Stomach (tissue), 9 donors: ENCODE data around the gene NFXL1. TPM values are rescaled to one million over a fixed set of nuclear protein-coding genes. Genes with fewer than 3 reads are reported as not detected.

Experiments
- DNase-seq, 2 donors: peaks; one replicate each; pipeline versions ENCODE4 v3.0.0 to v3.0.0-alpha.2; 2013 to 2019
- H3K27ac ChIP-seq, 5 donors: fragments of 200-600 bp in 4 of 5; sonication (generic) in 4 of 5; one replicate each; pipeline ENCODE4 v1.5.1; 2013 to 2019; ENCODE audit warnings: mild to moderate bottlenecking in 1 of 5, moderate library complexity in 1 of 5
- H3K27me3 ChIP-seq, 3 donors: fragments of 200-600 bp; sonication (generic); one replicate each; pipeline ENCODE4 v1.5.1; 2017 to 2019; ENCODE audit warnings: mixed run types in 1 of 3
- H3K36me3 ChIP-seq, 4 donors: fragments of 200-600 bp; sonication (generic); 1 replicate in 3 of 4; 2 replicates in 1 of 4; pipeline ENCODE4 v1.5.1; 2016 to 2019
- H3K4me1 ChIP-seq, 4 donors: fragments of 200-600 bp; sonication (generic); one replicate each; pipeline ENCODE4 v1.5.1; 2016 to 2019
- H3K4me3 ChIP-seq, 4 donors: fragments of 200-600 bp; sonication (generic) in 3 of 4; one replicate each; pipeline ENCODE4 v1.5.1; 2016 to 2019; ENCODE audit warnings: mild to moderate bottlenecking in 1 of 4
- H3K9me3 ChIP-seq, 4 donors: fragments of 200-600 bp; sonication (generic); one replicate each; pipeline ENCODE4 v1.5.1; 2016 to 2019
- EP300 ChIP-seq: sonication (generic); formaldehyde crosslinking; IDR thresholded peaks from one replicate; pipeline ENCODE4 v1.6.1; 2017; ENCODE audit warnings: antibody characterized with exemption
- POLR2A ChIP-seq, 4 donors: fragments of 450-650 bp; IDR thresholded peaks; one replicate each; pipeline ENCODE4 v1.6.1; 2016; ENCODE audit warnings: antibody characterized with exemption in 4 of 4, control low read depth in 2 of 4, mild to moderate bottlenecking in 1 of 4, moderate library complexity in 1 of 4
- POLR2AphosphoS5 ChIP-seq, 3 donors: sonication (generic); formaldehyde crosslinking; IDR thresholded peaks; one replicate each; pipeline ENCODE4 v1.6.1; 2016; ENCODE audit warnings: antibody characterized with exemption in 3 of 3
- WGBS, 5 donors: extraction: QIAGEN DNeasy Blood & Tissue Kit in 3 of 5; methylation state at CpG; one replicate each; pipeline versions ENCODE4 v1.1.5 to v1.1.7; 2013 to 2018; 5-methylcytosine and 5-hydroxymethylcytosine counted together
- intact Hi-C: fragments of 100-400 bp; cut with DNase I; formaldehyde crosslinking; loops from one replicate; pipeline ENCODE4 v1.15.1; 2023; ENCODE audit warnings: low total_unique reads
- polyA plus RNA-seq, 3 donors: library from polyadenylated mRNA; stranded (reverse); fragments of 200-250 nt; gene quantifications; one replicate each; pipeline ENCODE4 v1.2.3, GENCODE V29; 2013
- total RNA-seq, 5 donors: library from RNA; depleted of rRNA; stranded (reverse); fragments of >200 nt; gene quantifications; one replicate each; pipeline versions ENCODE4 v1.1.0 to v1.2.3, GENCODE V29; 2014 to 2016
- TF ChIP-seq, protein P1 (sequence below), 7 experiments: fragments of 450-650 bp in 4 of 7; fragments of 200-600 bp in 3 of 7; sonication (generic) in 3 of 7; IDR thresholded peaks; one replicate each; pipeline ENCODE4 v1.5.1; 2016 to 2019; ENCODE audit warnings: antibody characterized with exemption in 7 of 7, control low read depth in 2 of 7, mild to moderate bottlenecking in 1 of 7
- donor health status: healthy with polysubstance abuse.
- donor health status: Bipolar disorder and iron deficiency.
- donor health status: healthy.

The NFXL1 gene
- total and polyA plus RNA-seq, 8 donors, result 3.2 to 23.7 (median 13.7) TPM

DNA sequence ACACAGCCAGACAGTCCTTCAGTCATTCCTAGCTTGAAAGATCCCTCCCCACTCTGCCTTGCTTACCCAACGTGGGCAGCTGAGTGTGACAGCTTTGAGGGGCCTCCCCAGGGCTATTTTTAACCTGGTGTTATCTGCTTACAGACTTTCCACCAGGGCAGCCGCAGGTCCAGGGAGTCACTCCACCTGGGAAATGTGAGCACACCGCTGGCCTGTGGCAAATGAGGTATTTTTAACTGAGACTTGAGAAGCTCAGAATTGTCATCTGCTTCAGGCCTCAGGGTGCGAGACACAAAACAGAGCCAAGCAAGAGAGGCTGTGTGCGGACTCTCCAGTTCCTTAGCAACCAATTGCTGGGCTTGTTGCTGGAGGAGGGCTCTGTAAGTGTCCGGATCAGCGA, 89.5 kb downstream of the NFXL1 start:
- TF ChIP-seq, protein P1, sequence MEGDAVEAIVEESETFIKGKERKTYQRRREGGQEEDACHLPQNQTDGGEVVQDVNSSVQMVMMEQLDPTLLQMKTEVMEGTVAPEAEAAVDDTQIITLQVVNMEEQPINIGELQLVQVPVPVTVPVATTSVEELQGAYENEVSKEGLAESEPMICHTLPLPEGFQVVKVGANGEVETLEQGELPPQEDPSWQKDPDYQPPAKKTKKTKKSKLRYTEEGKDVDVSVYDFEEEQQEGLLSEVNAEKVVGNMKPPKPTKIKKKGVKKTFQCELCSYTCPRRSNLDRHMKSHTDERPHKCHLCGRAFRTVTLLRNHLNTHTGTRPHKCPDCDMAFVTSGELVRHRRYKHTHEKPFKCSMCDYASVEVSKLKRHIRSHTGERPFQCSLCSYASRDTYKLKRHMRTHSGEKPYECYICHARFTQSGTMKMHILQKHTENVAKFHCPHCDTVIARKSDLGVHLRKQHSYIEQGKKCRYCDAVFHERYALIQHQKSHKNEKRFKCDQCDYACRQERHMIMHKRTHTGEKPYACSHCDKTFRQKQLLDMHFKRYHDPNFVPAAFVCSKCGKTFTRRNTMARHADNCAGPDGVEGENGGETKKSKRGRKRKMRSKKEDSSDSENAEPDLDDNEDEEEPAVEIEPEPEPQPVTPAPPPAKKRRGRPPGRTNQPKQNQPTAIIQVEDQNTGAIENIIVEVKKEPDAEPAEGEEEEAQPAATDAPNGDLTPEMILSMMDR (IDR thresholded peaks at IDR 0.05), result no peak
- no peak for TF ChIP-seq POLR2AphosphoS5 (IDR thresholded peaks at IDR 0.05)
- TF ChIP-seq EP300, result no peak
- TF ChIP-seq POLR2A (IDR thresholded peaks at IDR 0.05), result no peak
- H3K27ac ChIP-seq, result no peak overlapping the region
- WGBS, 5 donors, result 44 to 55% (median 52%) methylated on average over 6 to 7 of the region's 7 CpGs
- no peak overlapping the region for H3K4me3 ChIP-seq
- H3K27me3 ChIP-seq, result peaks cover 0 to 4% (median 0%) of the 10 kb centered on the region in 3 donors
- no peaks in the 10 kb centered on the region for H3K36me3 ChIP-seq
- peak in 1 of 2 donors; percentile 69 for DNase-seq
- H3K9me3 ChIP-seq, result no peaks in the 10 kb centered on the region
- intact Hi-C loops, result no loop called here
- no peaks in the 10 kb centered on the region for H3K4me1 ChIP-seq

DNA sequence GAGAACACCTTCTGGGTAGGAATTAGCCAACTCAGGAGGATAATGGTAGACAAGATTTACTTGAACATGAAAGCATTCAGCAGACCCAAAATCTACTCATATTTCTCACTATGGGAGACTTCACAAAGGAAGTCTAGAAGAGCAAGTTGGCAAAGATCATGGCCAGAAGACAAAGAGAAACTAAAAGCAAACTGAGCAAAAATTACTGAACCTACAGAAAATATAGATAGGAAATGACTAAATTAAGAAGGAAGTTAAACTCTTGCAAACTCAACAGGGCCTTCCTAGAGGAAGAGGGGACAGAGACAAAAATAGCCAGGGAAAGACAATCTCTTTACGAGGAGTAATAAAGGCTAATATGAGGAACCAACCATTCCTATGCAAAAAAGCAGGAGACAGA, 95.2 kb downstream of the NFXL1 start:
- DNase-seq, result no peak
- intact Hi-C loops, result no loop called here
- WGBS, 5 donors, result 69 to 86% (median 79%) methylated on average over 1 of the region's 1 CpG
- H3K27me3 ChIP-seq, result no peaks in the 10 kb centered on the region
- no peaks in the 10 kb centered on the region for H3K9me3 ChIP-seq
- H3K36me3 ChIP-seq, result no peaks in the 10 kb centered on the region
- no peak overlapping the region for H3K27ac ChIP-seq
- no peaks in the 10 kb centered on the region for H3K4me1 ChIP-seq
- TF ChIP-seq, protein P1 (IDR thresholded peaks at IDR 0.05), result no peak
- TF ChIP-seq POLR2AphosphoS5 (IDR thresholded peaks at IDR 0.05), result no peak
- TF ChIP-seq EP300, result no peak
- no peak for TF ChIP-seq POLR2A (IDR thresholded peaks at IDR 0.05)
- no peak overlapping the region for H3K4me3 ChIP-seq

DNA sequence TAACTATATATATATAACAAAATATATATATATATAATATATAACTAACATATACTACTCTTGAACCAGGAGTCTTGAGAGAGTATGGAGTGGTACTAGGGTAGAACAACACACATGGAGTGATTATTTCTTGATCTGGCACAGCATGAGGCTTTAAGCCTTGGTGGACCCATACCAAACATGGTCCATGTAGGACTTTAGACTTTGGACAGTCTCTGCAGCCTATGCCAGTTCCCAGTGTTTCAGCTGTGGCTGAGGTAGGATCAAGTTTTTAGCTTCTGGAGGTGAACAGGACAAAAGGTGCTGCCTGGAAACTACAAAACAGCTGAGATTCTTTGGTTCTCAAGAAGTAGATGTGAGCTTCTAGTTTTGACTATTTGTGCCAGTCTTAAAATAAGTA, 97.1 kb downstream of the NFXL1 start:
- no peak overlapping the region for H3K4me3 ChIP-seq
- TF ChIP-seq POLR2A (IDR thresholded peaks at IDR 0.05), result no peak
- TF ChIP-seq POLR2AphosphoS5 (IDR thresholded peaks at IDR 0.05), result no peak
- no peaks in the 10 kb centered on the region for H3K36me3 ChIP-seq
- intact Hi-C loops, result no loop called here
- H3K9me3 ChIP-seq, result no peaks in the 10 kb centered on the region
- no peak overlapping the region for H3K27ac ChIP-seq
- no peaks in the 10 kb centered on the region for H3K27me3 ChIP-seq
- DNase-seq, result no peak
- H3K4me1 ChIP-seq, result no peaks in the 10 kb centered on the region

DNA sequence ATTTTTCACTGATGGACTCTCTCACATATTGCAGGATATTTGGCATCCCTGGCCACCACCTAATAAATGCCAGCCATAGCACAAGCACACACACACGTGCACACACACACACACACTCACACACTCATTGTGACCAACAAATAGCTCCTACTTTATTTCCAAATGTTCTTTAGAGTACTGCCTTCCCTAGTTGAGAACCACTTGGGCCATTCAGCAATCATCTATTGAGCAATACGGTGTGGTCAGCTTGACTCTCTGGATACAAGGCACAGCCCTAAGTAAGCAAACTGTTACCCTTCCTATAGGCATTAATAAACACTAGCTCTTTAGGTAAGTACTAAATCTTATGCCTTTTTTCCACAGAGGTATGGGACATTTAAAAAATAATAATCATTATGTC, 97.6 kb downstream of the NFXL1 start:
- Histone ChIP-seq H3K27me3 (no peaks in the 10 kb centered on the region), H3K4me3 (no peak overlapping the region), H3K9me3 (no peaks in the 10 kb centered on the region), H3K4me1 (no peaks in the 10 kb centered on the region), H3K36me3 (no peaks in the 10 kb centered on the region), H3K27ac (no peak overlapping the region)
- WGBS, 5 donors, result 78 to 92% (median 86%) methylated on average over 2 of the region's 2 CpGs
- intact Hi-C loops, result no loop called here
- TF ChIP-seq, protein P1 (IDR thresholded peaks at IDR 0.05), result no peak
- TF ChIP-seq EP300 (no peak), POLR2A (IDR thresholded peaks at IDR 0.05) (no peak), POLR2AphosphoS5 (IDR thresholded peaks at IDR 0.05) (no peak)
- no peak for DNase-seq

DNA sequence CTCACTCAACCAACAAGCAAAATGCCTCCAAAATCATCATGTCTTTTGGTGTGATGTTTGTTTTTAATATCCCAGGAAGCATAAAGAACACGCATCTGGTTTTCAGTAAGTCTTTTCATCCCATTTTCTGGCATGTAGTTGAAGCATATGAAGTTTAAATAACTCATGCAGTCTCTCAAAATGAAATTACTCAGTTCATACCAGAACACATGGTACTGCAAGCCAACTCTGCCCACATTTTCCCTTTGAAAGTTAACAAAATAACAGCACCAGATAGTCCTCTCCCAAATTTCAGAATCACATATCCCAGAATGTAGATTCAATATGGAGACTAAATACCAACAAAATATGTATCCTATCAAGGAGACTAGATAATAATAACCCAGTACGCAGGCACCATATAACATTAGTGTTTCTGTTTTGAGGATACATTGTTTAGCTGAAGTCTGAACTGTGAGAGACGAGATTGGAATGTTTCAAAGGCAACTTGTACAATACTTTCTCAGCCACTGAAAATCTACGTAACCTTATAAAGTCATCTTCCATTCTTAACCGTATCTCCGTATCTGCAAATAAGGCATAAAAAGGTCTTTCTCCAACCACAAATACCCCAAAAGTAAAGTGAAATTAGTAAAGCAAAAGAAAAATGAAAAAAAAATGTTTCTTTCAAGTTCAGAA, 99.6 kb downstream of the NFXL1 start:
- no peak for DNase-seq
- Histone ChIP-seq H3K27me3 (no peaks in the 10 kb centered on the region), H3K36me3 (no peaks in the 10 kb centered on the region), H3K4me3 (no peak overlapping the region), H3K9me3 (no peaks in the 10 kb centered on the region), H3K27ac (no peak overlapping the region), H3K4me1 (no peaks in the 10 kb centered on the region)
- TF ChIP-seq, protein P1 (IDR thresholded peaks at IDR 0.05), result no peak
- TF ChIP-seq POLR2A (IDR thresholded peaks at IDR 0.05) (no peak), EP300 (no peak), POLR2AphosphoS5 (IDR thresholded peaks at IDR 0.05) (no peak)
- intact Hi-C loops, result no loop called here
- WGBS, 5 donors, result 72 to 85% (median 81%) methylated on average over 6 of the region's 6 CpGs
